Lower lobe of right lung (tissue), 2 donors: ENCODE data around the gene DMD. TPM values are rescaled to one million over a fixed set of nuclear protein-coding genes. Genes with fewer than 3 reads are reported as not detected.

Experiments used
- ATAC-seq, 2 donors: fragments of 200-7000 bp; cut with Tn5 transposase; one replicate each; pipeline ENCODE4 v1.9.1; 2020 to 2022; ENCODE audit warnings: mild to moderate bottlenecking in 2 of 2, moderate library complexity in 2 of 2
- DNase-seq: peaks from one replicate; pipeline ENCODE4 v3.0.0-alpha.2; 2020
- H3K27ac ChIP-seq: fragments of 200-600 bp; one replicate; pipeline ENCODE4 v1.8.0; 2022
- H3K27me3 ChIP-seq: fragments of 200-600 bp; one replicate; pipeline ENCODE4 v1.8.0; 2022; ENCODE audit warnings: low read depth
- H3K36me3 ChIP-seq: fragments of 200-600 bp; one replicate; pipeline ENCODE4 v1.8.0; 2022; ENCODE audit warnings: mild to moderate bottlenecking
- H3K4me1 ChIP-seq: fragments of 200-600 bp; one replicate; pipeline ENCODE4 v1.8.0; 2022
- H3K4me3 ChIP-seq: fragments of 200-600 bp; one replicate; pipeline ENCODE4 v1.8.0; 2022; ENCODE audit warnings: mild to moderate bottlenecking
- H3K9me3 ChIP-seq: fragments of 200-600 bp; one replicate; pipeline ENCODE4 v1.8.0; 2022
- CTCF ChIP-seq: fragments of 200-600 bp; IDR thresholded peaks from one replicate; pipeline ENCODE4 v1.8.0; 2022; ENCODE audit warnings: antibody characterized with exemption, mild to moderate bottlenecking
- intact Hi-C: fragments of 100-400 bp; cut with DNase I; formaldehyde crosslinking; loops from one replicate; pipeline ENCODE4 v1.11.0; 2022
- total RNA-seq: library from RNA; stranded (reverse); fragmentation: NEBNext Ultra II Directional; extraction: Animal tissue kit (Norgen Biotek cat#: 25700); gene quantifications from one replicate; pipeline ENCODE4 v1.2.1, GENCODE V29; 2021
- donor health status: DM: no; HTN: yes; CAD: no; lungs with severe emphysema.

The DMD gene
- total RNA-seq, 1 donor from 2014 or later = 29.4 TPM

DNA sequence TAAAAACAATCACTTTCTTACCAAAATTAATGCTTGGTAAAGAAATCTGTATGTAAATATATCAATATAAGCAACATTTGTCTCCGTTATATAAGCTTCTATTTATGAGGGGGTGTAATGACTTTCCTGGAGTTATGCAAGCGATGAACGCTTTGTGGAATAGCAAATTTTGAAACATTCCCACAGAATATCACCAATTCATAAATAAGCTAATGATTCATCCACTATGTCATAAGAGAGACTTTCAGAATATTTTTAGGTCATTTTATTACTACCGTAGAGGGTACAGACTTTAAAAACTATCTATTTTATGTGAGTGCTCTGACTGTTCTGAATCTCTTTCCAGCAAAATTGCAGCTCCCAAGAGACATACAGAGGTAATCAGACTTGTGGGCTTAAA is 1960.0 kb downstream of the DMD start:
- no peaks in the 10 kb centered on the region for H3K36me3 ChIP-seq
- no peaks in the 10 kb centered on the region for H3K27me3 ChIP-seq
- no peaks in the 10 kb centered on the region for H3K9me3 ChIP-seq
- TF ChIP-seq CTCF = no peak
- H3K4me1 ChIP-seq = no peaks in the 10 kb centered on the region
- H3K4me3 ChIP-seq = no peak overlapping the region
- intact Hi-C loops = no loop called here
- ATAC-seq (no peak), DNase-seq (no peak)
- H3K27ac ChIP-seq = no peak overlapping the region

- ATAC-seq (no peak), DNase-seq (no peak)
- intact Hi-C loops = no loop called here
- TF ChIP-seq CTCF = no peak
- no peak overlapping the region for H3K27ac ChIP-seq
- no peaks in the 10 kb centered on the region for H3K27me3 ChIP-seq
- H3K36me3 ChIP-seq = no peaks in the 10 kb centered on the region
- H3K4me1 ChIP-seq = no peaks in the 10 kb centered on the region
- H3K9me3 ChIP-seq = no peaks in the 10 kb centered on the region
- no peak overlapping the region for H3K4me3 ChIP-seq
These were observed 1965.6 kb downstream of the DMD start for GRCh38 chrX:31245714-31246113.

- TF ChIP-seq CTCF = no peak
- intact Hi-C loops = no loop called here
These were observed 1967.5 kb downstream of the DMD start for GRCh38 chrX:31243804-31244203.

DNA sequence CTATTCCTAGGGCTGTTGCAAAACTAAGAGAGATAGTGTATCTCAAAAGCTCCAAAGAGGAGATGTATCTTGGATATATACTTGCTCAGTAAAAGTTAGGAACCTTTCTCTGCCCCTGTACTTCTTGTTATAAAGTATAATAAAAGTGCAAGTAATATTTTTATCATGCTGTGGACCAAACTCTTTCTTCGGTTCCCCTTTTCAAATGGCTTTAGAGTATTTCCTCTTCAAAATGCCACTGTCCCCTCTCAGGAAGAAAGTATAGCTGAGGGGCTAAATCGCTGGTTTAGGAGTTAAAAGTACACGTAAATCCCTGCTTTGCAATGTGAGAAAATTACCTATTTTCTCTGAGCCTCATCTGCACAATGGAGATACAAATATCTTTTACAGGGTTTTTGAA is 1970.4 kb downstream of the DMD start:
- H3K27ac ChIP-seq = no peak overlapping the region
- TF ChIP-seq CTCF = no peak
- H3K4me1 ChIP-seq = no peaks in the 10 kb centered on the region
- H3K27me3 ChIP-seq = no peaks in the 10 kb centered on the region
- H3K4me3 ChIP-seq = no peak overlapping the region
- no peaks in the 10 kb centered on the region for H3K36me3 ChIP-seq
- DNase-seq (no peak), ATAC-seq (no peak)
- H3K9me3 ChIP-seq = no peaks in the 10 kb centered on the region
- intact Hi-C loops = no loop called here

More at GRCh38 chrX:31243804-31244203, 1967.5 kb downstream of the DMD start:
- H3K4me1 ChIP-seq = no peaks in the 10 kb centered on the region
- H3K9me3 ChIP-seq = no peaks in the 10 kb centered on the region
- ATAC-seq = no peak
- no peak overlapping the region for H3K4me3 ChIP-seq
- H3K27me3 ChIP-seq = no peaks in the 10 kb centered on the region
- H3K27ac ChIP-seq = no peak overlapping the region
- no peaks in the 10 kb centered on the region for H3K36me3 ChIP-seq
- DNase-seq = no peak

GRCh38 chrX:31237189-31237588 is 1974.2 kb downstream of the DMD start:
- H3K4me1 ChIP-seq = no peaks in the 10 kb centered on the region
- H3K27ac ChIP-seq = no peak overlapping the region
- no peaks in the 10 kb centered on the region for H3K36me3 ChIP-seq
- H3K4me3 ChIP-seq = no peak overlapping the region
- ATAC-seq (no peak), DNase-seq (no peak)
- intact Hi-C loops = no loop called here
- no peaks in the 10 kb centered on the region for H3K9me3 ChIP-seq
- no peak for TF ChIP-seq CTCF
- no peaks in the 10 kb centered on the region for H3K27me3 ChIP-seq

- intact Hi-C loops = no loop called here
- no peaks in the 10 kb centered on the region for H3K27me3 ChIP-seq
- no peak for TF ChIP-seq CTCF
- DNase-seq (no peak), ATAC-seq (no peak)
- H3K4me3 ChIP-seq = no peak overlapping the region
- no peak overlapping the region for H3K27ac ChIP-seq
- H3K9me3 ChIP-seq = no peaks in the 10 kb centered on the region
- H3K36me3 ChIP-seq = no peaks in the 10 kb centered on the region
- no peaks in the 10 kb centered on the region for H3K4me1 ChIP-seq
These were observed 1975.1 kb downstream of the DMD start for GRCh38 chrX:31236231-31236630.
